Endodermal cell (in vitro differentiated cells): ENCODE data around the gene ORC6. TPM values are rescaled to one million over a fixed set of nuclear protein-coding genes. Genes with fewer than 3 reads are reported as not detected.

Experiments used
- DNase-seq: peaks from one replicate; pipeline ENCODE4 v3.0.0-alpha.2; 2017
- H3K27ac ChIP-seq: 2 replicates; pipeline ENCODE4 v1.5.1; 2013; ENCODE audit warnings: mild to moderate bottlenecking, low read depth, low read length, moderate library complexity
- H3K27me3 ChIP-seq: 2 replicates; pipeline ENCODE4 v1.6.1; 2013; ENCODE audit warnings: mild to moderate bottlenecking, low read length, moderate library complexity; ENCODE audit not compliant: insufficient read depth, control insufficient read depth, poor library complexity, severe bottlenecking
- H3K36me3 ChIP-seq: 2 replicates; pipeline ENCODE4 v1.7.0; 2013; ENCODE audit warnings: mild to moderate bottlenecking, low read length, moderate library complexity; ENCODE audit not compliant: control insufficient read depth, insufficient read depth
- H3K4me1 ChIP-seq: one replicate; pipeline ENCODE4 v1.7.0; 2013; ENCODE audit warnings: low read length; ENCODE audit not compliant: control insufficient read depth, insufficient read depth
- H3K4me3 ChIP-seq: 2 replicates; pipeline ENCODE4 v1.5.1; 2013; ENCODE audit warnings: mild to moderate bottlenecking, low read length, moderate library complexity
- H3K9ac ChIP-seq: 2 replicates; pipeline ENCODE4 v1.6.1; 2013; ENCODE audit warnings: mild to moderate bottlenecking, low read length, moderate library complexity; ENCODE audit not compliant: poor library complexity, severe bottlenecking; ENCODE audit errors: extremely low read depth
- H3K9me3 ChIP-seq: 2 replicates; pipeline ENCODE4 v1.6.1; 2013; ENCODE audit warnings: mild to moderate bottlenecking, low read length, moderate library complexity; ENCODE audit not compliant: control insufficient read depth
- H3K27ac Mint-ChIP-seq: 2 replicates; pipeline ENCODE4 v1.8.0; 2020; ENCODE audit warnings: mixed read lengths
- H3K27me3 Mint-ChIP-seq: 2 replicates; pipeline ENCODE4 v1.8.0; 2021; ENCODE audit warnings: mild to moderate bottlenecking, mixed read lengths; ENCODE audit not compliant: insufficient read depth
- H3K36me3 Mint-ChIP-seq: 2 replicates; pipeline ENCODE4 v1.8.0; 2020; ENCODE audit warnings: low read depth, mixed read lengths
- H3K4me1 Mint-ChIP-seq: 2 replicates; pipeline ENCODE4 v1.8.0; 2020; ENCODE audit warnings: mixed read lengths
- H3K4me3 Mint-ChIP-seq: 2 replicates; pipeline ENCODE4 v1.8.0; 2020; ENCODE audit warnings: mild to moderate bottlenecking, moderate library complexity, mixed read lengths
- H3K9me3 Mint-ChIP-seq: 2 replicates; pipeline ENCODE4 v1.8.0; 2020; ENCODE audit warnings: mild to moderate bottlenecking, mixed read lengths
- WGBS, 2 experiments: methylation state at CpG; one replicate each; pipeline versions ENCODE4 v1.1.5 to v1.1.7; 2013; ENCODE audit warnings: missing lambda C conversion rate in 2 of 2, mixed read lengths in 1 of 2; ENCODE audit not compliant: insufficient coverage in 1 of 2, insufficient read length in 1 of 2; 5-methylcytosine and 5-hydroxymethylcytosine counted together
- long read RNA-seq, 4 experiments: library from polyadenylated mRNA in 2 of 4; library from RNA in 1 of 4; library from capped mRNA in 1 of 4; stranded (forward) in 3 of 4; unstranded in 1 of 4; transcript quantifications; one replicate each; pipeline ENCODE4 v2.0.0, GENCODE V29; 2020 to 2021; ENCODE audit warnings: inconsistent platforms in 1 of 4
- polyA plus RNA-seq, 2 experiments: library from polyadenylated mRNA; stranded (reverse); fragments of 50-300 nt; gene quantifications; one replicate each; pipeline ENCODE4 v1.2.3, GENCODE V29; 2013
- total RNA-seq, 2 donors: library from RNA; stranded (reverse); fragmentation: NEBNext Ultra II Directional in 1 of 2; extraction: Animal tissue kit (Norgen Biotek cat#: 25700) in 1 of 2; gene quantifications; 2 replicates in 1 of 2; 3 replicates in 1 of 2; pipeline ENCODE4 v1.2.1, GENCODE V29; 2021
- TF ChIP-seq, protein P1 (sequence below): fragments of 200-600 bp; sonication (generic); conservative IDR thresholded peaks from 2 replicates; pipeline ENCODE4 v1.5.0; 2021; ENCODE audit warnings: antibody characterized with exemption, mild to moderate bottlenecking

Gene ORC6, protein sequence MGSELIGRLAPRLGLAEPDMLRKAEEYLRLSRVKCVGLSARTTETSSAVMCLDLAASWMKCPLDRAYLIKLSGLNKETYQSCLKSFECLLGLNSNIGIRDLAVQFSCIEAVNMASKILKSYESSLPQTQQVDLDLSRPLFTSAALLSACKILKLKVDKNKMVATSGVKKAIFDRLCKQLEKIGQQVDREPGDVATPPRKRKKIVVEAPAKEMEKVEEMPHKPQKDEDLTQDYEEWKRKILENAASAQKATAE
- 100 to 1,000 TPM in 1 of 2 donors, 10 to 100 TPM in 1; 94.9 to 128 TPM for total RNA-seq
- 70.7 TPM for polyA plus RNA-seq (2013, experiment 1 of 2)
- polyA plus RNA-seq (2013, experiment 2 of 2), result 64.0 TPM
- long read RNA-seq, experiment 1, transcript ORC6-201 (7 exons, 1,628 nt), result major isoform, 11 of 31 reads
- long read RNA-seq, experiment 1, partial matches to known transcripts, result 6 of 31 reads
- long read RNA-seq, experiment 1, other reads (novel, unspliced or antisense), result 11 of 31 reads
- long read RNA-seq, experiment 2, transcript ORC6-201 (7 exons, 1,628 nt), result major isoform, 82 of 104 reads
- long read RNA-seq, experiment 2, partial matches to known transcripts, result 6 of 104 reads
- long read RNA-seq, experiment 2, other reads (novel, unspliced or antisense), result 12 of 104 reads
- long read RNA-seq, experiment 3, transcript ORC6-201 (7 exons, 1,628 nt), result major isoform, 106 of 124 reads
- long read RNA-seq, experiment 3, partial matches to known transcripts, result 2 of 124 reads
- long read RNA-seq, experiment 3, other reads (novel, unspliced or antisense), result 13 of 124 reads
- long read RNA-seq, experiment 4, transcript ORC6-207 (4 exons, 1,833 nt), result minor isoform, 17 of 162 reads
- long read RNA-seq, experiment 4, transcript ORC6-204 (6 exons, 1,699 nt), result minor isoform, 8 of 162 reads
- long read RNA-seq, experiment 4, transcript ORC6-201 (7 exons, 1,628 nt), result major isoform, 121 of 162 reads
- long read RNA-seq, experiment 4, partial matches to known transcripts, result 7 of 162 reads
- long read RNA-seq, experiment 4, other reads (novel, unspliced or antisense), result 9 of 162 reads

DNA sequence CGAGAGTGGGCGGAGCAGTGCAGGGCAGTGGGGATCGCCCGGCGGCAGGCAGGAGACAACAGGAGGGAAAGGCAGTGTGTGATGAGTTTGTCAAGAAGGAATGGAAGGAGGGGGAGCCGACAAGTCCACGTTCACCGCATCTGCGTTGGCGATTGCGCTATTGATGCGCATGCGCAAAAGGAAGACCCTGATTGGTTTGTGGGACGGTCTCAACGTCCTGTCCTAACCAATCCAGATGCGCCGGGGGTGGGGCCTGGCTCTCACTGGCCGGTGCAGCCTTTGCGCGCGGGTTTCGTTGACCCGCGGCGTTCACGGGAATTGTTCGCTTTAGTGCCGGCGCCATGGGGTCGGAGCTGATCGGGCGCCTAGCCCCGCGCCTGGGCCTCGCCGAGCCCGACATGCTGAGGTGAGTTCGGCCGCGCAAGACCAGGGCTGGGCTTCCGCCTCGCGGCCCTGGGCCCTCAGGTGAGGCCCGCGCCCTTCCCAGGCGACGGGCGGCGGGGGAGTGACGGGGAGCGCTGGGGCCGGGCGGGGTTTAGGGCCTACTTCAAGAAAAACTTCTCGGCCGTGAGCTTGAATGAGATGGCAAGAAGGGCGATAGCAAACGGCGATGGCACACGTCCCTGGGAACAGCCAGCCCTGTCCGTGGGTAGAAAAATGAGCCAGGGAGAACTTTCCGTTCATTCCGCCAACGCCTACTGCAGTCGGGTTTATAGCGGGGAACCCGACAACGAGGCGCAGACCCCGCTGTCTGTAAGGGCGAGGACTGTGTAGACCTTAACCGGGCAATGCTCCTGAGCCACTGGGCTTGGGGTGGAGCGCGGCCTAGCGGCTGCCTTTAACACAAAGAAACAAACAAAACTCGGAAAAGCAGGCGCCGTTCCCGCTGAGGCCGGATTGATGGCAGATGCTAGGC lies at the start of gene ORC6:
Gene ORC6, plus strand, starts transcription at position 295 of the 916 bp plus-strand sequence. Its CDS starts 47 bp downstream, at position 342.
- peak within 1 kb of the TSS; percentile 89 for H3K9ac ChIP-seq
- H3K27me3 Mint-ChIP-seq, result no peaks in the 10 kb centered on the region
- H3K4me3 ChIP-seq, result peak within 1 kb of the TSS; percentile 99
- WGBS, 2 experiments, result 0% methylated on average over 37 to 79 of the region's 79 CpGs
- DNase-seq, result peak; percentile 98
- peaks cover 10% of the 10 kb centered on the region for H3K4me1 ChIP-seq
- no peak within 1 kb of the TSS for H3K27ac Mint-ChIP-seq
- H3K36me3 ChIP-seq, result peaks cover 27% of the 10 kb centered on the region
- H3K9me3 Mint-ChIP-seq, result no peaks in the 10 kb centered on the region
- peaks cover 30% of the 10 kb centered on the region for H3K36me3 Mint-ChIP-seq
- H3K27me3 ChIP-seq, result no peaks in the 10 kb centered on the region
- peaks cover 27% of the 10 kb centered on the region for H3K4me1 Mint-ChIP-seq
- no peak within 1 kb of the TSS for H3K4me3 Mint-ChIP-seq
- H3K9me3 ChIP-seq, result no peaks in the 10 kb centered on the region
- TF ChIP-seq, protein P1, sequence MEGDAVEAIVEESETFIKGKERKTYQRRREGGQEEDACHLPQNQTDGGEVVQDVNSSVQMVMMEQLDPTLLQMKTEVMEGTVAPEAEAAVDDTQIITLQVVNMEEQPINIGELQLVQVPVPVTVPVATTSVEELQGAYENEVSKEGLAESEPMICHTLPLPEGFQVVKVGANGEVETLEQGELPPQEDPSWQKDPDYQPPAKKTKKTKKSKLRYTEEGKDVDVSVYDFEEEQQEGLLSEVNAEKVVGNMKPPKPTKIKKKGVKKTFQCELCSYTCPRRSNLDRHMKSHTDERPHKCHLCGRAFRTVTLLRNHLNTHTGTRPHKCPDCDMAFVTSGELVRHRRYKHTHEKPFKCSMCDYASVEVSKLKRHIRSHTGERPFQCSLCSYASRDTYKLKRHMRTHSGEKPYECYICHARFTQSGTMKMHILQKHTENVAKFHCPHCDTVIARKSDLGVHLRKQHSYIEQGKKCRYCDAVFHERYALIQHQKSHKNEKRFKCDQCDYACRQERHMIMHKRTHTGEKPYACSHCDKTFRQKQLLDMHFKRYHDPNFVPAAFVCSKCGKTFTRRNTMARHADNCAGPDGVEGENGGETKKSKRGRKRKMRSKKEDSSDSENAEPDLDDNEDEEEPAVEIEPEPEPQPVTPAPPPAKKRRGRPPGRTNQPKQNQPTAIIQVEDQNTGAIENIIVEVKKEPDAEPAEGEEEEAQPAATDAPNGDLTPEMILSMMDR, result peak; percentile 76
- peak within 1 kb of the TSS; percentile 96 for H3K27ac ChIP-seq

DNA sequence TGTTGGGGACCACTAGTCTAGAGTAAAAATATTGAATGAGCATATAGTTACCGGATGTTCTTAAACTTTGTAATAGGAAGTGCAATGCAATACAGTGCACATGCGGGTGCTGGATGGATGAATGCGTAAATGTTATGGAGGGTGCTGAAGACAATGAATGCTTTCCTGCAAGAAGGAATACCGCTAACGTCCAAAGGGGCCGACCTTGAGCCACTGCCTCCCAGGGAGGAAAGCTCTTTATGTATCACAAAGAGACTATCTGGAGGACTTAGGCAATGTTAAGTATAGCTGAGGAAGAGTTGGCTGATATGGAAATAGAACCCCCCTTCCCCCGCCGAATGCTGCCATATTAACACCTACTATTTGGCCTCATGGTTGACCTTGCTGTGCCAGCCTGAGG lies 40.8 kb upstream of the ORC6 start:
- Histone ChIP-seq H3K9ac (no peak overlapping the region), H3K27me3 (no peaks in the 10 kb centered on the region), H3K9me3 (no peaks in the 10 kb centered on the region), H3K4me3 (no peak overlapping the region), H3K36me3 (no peaks in the 10 kb centered on the region), H3K27ac (no peak overlapping the region), H3K4me1 (no peaks in the 10 kb centered on the region)
- no peak overlapping the region for H3K4me3 Mint-ChIP-seq
- peak; percentile 77 for DNase-seq
- TF ChIP-seq, protein P1, result peak; percentile 66
- WGBS, 2 experiments, result 78 to 87% methylated on average over 6 to 8 of the region's 8 CpGs
- H3K4me1 Mint-ChIP-seq, result peaks cover 17% of the 10 kb centered on the region
- H3K27me3 Mint-ChIP-seq, result peaks cover 17% of the 10 kb centered on the region
- H3K27ac Mint-ChIP-seq, result no peak overlapping the region
- no peaks in the 10 kb centered on the region for H3K36me3 Mint-ChIP-seq
- H3K9me3 Mint-ChIP-seq, result peaks cover 23% of the 10 kb centered on the region
